AG10803 (cell line): ENCODE data around the gene LRIG3.

Source experiments
- DNase-seq: peaks from one replicate; pipeline ENCODE4 v3.0.0; 2010; ENCODE audit warnings: low read depth
- H3K4me3 ChIP-seq: 2 replicates; pipeline ENCODE4 v1.5.1; 2011; ENCODE audit warnings: mild to moderate bottlenecking, low read length, control low read depth
- CTCF ChIP-seq: conservative IDR thresholded peaks from 2 replicates; pipeline ENCODE4 v1.5.1; 2011; ENCODE audit warnings: mild to moderate bottlenecking, low read length, control low read depth, inconsistent platforms

Gene LRIG3

DNA sequence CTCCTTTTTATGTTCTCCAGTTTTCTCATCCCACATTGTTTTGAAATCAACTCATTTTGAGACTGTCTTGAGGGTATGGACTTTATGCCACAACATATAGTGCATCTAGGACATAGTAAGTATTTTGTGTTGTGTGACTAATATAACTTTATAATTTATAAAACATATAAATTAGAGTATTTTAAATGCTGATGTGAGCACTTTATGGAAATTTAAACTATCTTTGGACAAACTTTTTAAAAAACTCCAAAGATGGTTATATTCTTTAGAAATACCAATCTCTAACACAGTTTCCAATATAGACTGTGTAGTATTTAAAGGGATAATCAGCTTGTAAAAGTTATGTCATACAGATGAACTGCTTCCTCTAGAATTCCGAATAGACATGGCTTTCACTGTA is 87.4 kb downstream of the LRIG3 start:
- DNase-seq = no peak
- no peak overlapping the region for H3K4me3 ChIP-seq
- no peak for TF ChIP-seq CTCF
